ENCODE results near the gene DNAAF2.
"Not testable (repeated sequence)": the region's sequence is repeated elsewhere in the genome, so short reads cannot be mapped to it uniquely, and the experiment has no call there.

The DNAAF2 gene

DNA sequence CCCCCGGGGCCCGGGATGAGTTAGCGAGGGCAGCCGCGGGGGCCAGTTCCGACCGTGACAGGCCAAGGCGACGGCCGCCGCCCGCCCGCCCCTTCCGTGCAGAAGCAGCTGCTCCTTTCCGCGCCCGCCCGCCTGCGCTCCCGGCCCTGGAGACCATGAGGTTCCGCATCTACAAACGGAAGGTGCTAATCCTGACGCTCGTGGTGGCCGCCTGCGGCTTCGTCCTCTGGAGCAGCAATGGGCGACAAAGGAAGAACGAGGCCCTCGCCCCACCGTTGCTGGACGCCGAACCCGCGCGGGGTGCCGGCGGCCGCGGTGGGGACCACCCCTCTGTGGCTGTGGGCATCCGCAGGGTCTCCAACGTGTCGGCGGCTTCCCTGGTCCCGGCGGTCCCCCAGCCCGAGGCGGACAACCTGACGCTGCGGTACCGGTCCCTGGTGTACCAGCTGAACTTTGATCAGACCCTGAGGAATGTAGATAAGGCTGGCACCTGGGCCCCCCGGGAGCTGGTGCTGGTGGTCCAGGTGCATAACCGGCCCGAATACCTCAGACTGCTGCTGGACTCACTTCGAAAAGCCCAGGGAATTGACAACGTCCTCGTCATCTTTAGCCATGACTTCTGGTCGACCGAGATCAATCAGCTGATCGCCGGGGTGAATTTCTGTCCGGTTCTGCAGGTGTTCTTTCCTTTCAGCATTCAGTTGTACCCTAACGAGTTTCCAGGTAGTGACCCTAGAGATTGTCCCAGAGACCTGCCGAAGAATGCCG, 13.7 kb downstream of the DNAAF2 start:
- FAIRE-seq: no peak

DNA sequence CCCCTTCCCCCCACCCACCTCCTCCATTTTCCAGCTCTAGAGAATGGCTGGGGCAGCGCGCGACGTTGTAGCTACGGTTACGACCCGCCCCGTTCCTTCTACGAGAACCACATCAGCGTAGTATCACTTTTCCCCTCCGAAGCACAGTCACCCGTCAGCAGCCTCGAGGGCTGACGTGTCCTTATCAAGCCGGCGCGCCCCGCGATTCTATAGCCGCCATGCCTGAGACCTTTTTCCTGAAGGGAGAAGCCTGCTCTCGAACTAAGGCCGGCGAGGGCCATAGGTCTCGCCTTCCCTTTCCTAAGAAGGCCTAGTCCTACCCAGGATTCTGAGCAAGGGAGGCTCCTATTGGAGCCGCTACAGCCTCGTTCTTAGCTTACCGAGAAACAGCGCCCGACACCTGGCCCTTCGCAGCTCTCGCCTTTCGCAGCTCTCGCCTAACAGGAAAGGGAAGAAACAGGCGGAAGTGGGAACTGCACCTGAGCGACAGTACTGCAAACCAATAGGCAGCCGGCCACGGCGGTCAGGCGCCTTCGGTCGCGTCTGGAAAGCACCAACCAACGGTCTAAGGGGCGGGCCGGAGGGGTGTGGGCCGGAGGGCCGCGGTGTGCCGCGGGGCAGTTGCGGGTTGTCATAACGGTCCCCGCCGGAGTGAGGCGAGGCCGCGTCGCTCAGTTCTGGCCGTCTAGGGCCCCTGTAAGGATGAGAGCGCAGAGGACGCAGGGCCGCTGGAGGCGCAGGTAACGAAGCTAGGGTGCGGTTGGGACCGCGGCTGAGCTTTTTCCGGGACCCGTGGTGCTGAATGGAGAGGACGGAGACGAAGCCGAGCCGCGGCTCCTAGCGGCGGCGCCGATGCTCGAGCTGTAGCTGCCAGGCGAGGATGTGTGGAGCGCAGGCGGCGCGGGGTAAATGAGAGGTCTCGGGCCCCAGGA, 14.6 kb downstream of the DNAAF2 start, which contains the start of the genes MGAT2 and RPL36AL:
Gene MGAT2, plus strand, starts transcription at position 618 of the 932 bp plus-strand sequence. CDS start 470 bp downstream, outside the sequence.
Gene RPL36AL, minus strand, starts transcription at position 445 of the 932 bp plus-strand sequence. CDS start 1,522 bp downstream, outside the sequence.
- FAIRE-seq: no peak

- FAIRE-seq: no peak
Observed at GRCh38 chr14:49619730-49620129, 15.3 kb downstream of the DNAAF2 start.

GRCh38 chr14:49619273-49619672, 15.8 kb downstream of the DNAAF2 start:
- FAIRE-seq: not testable (repeated sequence)

- no peak for FAIRE-seq
Observed at GRCh38 chr14:49617852-49618519, 17.1 kb downstream of the DNAAF2 start.

DNA sequence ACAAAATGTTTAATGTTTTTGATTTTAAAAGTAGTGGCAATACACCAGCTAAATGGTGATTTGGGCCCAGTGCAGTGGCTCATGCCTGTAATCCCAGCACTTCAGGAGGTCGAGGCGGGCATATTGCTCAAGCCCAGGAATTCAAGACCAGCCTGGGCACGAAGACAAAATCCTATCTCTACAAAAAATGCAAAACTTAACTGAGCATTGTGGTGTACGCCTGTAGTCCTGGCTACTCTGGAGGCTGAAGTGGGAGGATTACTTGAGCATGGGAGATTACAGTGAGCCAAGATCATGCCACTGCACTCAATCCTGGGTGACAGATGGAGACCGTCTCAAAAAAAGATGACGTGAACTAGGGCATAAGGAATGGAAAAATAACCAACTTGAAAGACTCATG, 19.3 kb downstream of the DNAAF2 start:
- no peak for FAIRE-seq

GRCh38 chr14:49614196-49614595, 20.8 kb downstream of the DNAAF2 start:
- FAIRE-seq: no peak

DNA sequence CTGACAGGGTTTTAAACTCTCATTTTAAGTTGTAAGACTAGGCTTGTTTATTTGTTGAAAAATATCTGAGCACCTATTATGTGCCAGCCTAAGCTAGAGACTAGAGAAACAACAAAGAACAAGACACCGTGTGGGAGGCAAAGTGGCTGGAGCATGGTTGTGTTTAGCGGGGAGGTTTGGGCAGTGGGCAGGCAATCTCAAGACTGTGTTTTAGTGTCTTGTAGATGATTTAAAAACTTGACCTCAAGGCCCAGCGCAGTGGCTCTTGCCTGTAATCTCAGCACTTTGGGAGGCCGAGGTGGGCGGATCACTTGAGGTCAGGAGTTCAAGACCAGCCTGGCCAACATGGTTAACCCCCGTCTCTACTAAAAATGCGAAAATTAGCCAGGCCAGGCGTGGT, 22.4 kb downstream of the DNAAF2 start:
- FAIRE-seq: no peak

GRCh38 chr14:49612251-49612650, 22.8 kb downstream of the DNAAF2 start:
- FAIRE-seq: no peak

DNA sequence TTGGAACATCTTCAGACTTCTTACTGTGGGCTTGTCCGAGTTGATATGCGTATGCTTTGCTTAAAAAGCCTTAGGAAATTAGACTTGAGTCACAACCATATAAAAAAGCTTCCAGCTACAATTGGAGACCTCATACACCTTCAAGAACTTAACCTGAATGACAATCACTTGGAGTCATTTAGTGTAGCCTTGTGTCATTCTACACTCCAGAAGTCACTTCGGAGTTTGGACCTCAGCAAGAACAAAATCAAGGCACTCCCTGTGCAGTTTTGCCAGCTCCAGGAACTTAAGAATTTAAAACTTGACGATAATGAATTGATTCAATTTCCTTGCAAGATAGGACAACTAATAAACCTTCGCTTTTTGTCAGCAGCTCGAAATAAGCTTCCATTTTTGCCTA, 27.5 kb downstream of the DNAAF2 start:
- no peak for FAIRE-seq

DNA sequence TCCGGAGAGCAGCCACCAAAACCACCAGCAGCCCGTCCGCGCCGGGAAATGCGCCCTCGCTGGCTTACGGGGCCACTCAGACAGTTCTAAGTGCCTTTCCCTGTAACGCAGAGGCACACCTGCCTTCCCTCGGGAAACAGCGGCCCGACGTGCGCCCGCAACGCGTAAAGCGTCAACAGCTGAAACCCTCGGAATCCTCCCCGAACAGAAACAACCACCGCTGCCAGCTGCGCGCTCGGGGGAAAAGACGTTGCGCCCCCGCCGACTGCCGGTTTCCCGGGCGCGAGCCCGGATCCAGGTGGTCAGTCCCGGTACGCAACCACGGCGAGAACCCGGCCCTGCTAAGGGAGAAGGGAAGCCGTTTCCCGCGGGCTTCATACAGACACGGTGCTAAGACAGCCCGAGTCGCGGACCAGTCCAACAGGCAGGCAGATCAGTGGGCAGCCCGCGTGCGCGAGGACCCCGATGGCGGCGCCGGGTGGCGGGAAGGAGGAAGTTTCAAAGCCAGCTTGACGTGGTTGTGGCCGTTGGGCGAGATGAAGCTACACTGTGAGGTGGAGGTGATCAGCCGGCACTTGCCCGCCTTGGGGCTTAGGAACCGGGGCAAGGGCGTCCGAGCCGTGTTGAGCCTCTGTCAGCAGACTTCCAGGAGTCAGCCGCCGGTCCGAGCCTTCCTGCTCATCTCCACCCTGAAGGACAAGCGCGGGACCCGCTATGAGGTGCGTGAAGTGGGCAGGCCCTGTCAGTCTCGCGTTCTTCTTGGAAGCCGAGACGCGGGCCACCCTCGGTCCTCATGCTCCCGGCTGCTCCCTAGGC, 36.4 kb downstream of the DNAAF2 start, which contains the start of gene LRR1:
Gene LRR1, plus strand, starts transcription at position 456 of the 816 bp plus-strand sequence. Its CDS starts 81 bp downstream, at position 537.
- no peak for FAIRE-seq

GRCh38 chr14:49598189-49598484, 36.9 kb downstream of the DNAAF2 start:
- FAIRE-seq: no peak

- no peak for FAIRE-seq
Observed at GRCh38 chr14:49594347-49595091, 40.5 kb downstream of the DNAAF2 start.

DNA sequence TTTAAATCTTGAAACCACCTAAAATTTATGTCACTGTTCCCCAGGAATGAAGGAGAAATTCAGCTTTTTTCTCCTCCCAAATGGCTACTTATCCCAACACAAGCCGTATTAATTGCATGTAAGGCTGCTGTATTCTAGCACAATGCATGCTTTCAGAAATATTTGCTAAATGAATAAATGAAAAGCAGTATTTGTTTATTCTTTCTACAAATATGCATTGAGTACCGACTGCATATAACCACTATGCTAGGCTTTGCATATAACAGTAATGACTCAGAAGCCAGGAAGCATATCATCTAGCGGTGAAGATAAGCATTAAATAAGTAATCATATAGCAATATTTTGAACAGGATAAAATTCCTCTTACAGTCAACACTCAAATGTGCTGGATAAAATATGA, 42.0 kb downstream of the DNAAF2 start:
- FAIRE-seq: no peak

GRCh38 chr14:49589387-49589786, 45.7 kb downstream of the DNAAF2 start:
- FAIRE-seq: no peak

- peak; percentile 92 for FAIRE-seq
Observed at GRCh38 chr14:49586673-49587460, 48.2 kb downstream of the DNAAF2 start.

DNA sequence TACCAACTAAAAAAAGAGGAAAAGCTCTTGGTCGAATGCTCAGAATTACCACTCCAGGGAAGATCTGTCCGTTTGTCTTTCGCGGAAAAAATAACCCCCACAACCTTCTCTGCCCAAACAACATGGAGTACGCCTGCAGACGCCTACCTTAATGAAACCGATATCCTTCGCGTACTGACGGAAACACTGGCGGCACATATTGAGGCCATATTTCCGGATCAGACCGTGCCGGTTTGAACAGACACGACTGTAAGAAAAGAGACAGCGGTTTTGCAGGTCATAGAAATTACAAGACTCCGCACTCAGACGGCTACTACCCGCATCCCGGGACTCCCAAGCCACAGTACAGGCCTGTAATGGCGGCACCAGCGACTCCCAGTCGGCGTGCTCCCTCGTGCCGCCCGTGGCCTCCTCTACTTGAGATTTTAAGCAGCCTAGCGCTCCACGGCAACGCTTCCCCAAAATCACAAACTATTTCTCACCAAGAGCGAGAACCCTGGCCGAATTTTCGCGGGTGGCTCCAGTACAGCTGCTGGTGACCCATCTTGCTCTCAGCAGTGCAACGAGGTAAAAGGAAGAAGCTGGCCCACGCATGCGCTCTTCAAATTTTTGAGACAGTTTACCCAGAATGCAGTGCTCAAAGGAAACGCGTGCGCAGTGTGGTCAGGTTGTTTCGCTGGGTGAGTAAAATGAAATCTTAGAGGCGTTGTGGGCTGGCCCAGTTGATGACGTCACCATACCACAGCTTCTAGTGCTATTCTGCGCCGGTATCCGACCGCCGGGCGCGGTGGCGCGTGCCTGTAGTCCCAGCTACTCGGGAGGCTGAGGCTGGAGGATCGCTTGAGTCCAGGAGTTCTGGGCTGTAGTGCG, 49.0 kb downstream of the DNAAF2 start, which contains the start of gene RPS29:
Gene RPS29, minus strand, starts transcription at position 578 of the 870 bp plus-strand sequence. Its CDS starts 34 bp downstream, at position 544.
- FAIRE-seq: peak; percentile 86

DNA sequence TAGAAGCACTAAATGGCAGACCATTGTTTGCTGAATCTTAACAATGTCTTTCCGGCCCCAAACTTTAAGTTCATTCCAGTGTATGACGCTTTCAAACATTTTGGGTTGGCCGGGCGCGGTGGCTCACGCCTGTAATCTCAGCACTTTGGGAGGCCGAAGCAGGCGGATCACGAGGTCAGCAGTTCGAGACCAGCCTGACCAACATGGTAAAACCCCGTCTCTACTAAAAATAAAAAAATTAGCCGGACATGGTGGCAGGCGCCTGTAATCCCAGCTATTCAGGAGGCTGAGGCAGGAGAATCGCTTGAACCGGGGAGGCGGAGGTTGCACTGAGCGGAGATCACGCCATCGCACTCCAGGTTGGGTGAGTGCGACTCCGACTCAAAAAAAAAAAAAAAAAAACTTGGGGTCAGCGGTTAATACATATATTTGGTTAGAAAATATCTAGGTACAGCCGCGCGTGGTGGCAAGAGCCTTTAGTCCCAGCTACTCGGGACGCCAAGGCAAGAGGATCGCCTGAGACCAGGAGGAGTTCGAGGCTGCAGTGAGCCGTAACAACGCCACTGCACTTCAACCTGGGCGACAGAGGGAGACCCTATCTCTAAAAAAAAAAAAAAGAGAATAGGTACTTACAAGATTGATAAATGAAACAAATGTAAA, 49.9 kb downstream of the DNAAF2 start:
- not testable (repeated sequence) for FAIRE-seq

DNA sequence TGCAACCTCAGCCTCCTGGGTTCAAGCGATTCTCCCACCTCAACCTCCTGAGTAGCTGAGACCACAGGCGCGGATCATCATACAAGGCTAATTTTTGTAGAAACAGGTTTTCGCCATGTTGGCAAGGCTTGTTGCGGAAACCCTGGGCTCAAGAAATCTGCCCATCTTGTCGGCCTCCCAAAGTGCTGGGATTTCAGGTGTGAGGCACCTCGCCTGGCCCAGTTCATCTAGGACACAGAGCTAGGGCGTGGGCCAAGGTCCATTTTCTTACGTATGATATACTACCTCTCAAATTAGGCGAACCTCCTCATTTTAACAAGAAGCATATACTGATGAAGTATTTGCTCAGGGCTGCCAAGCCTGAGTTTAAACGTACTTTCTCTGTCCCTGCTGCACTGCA, 51.0 kb downstream of the DNAAF2 start:
- FAIRE-seq: no peak
